Heart left ventricle (tissue), 16 donors: ENCODE measurements around the gene CERS5. TPM values are rescaled to one million over a fixed set of nuclear protein-coding genes. Genes with fewer than 3 reads are reported as not detected.
A peak's percentile ranks its signal among the peaks of the same experiment; 100 is the strongest.

ENCODE experiments used
- ATAC-seq, 4 donors: fragments of 200-7000 bp; cut with Tn5 transposase; one replicate each; pipeline ENCODE4 v1.9.1; 2020 to 2022; ENCODE audit warnings: moderate library complexity in 4 of 4, mild to moderate bottlenecking in 3 of 4, moderate number of reproducible peaks in 1 of 4
- DNase-seq, 5 donors: peaks; one replicate each; pipeline ENCODE4 v3.0.0-alpha.2; 2020
- H3K27ac ChIP-seq, 12 donors: fragments of 200-600 bp; sonication (generic) in 4 of 12; one replicate each; pipeline versions ENCODE4 v1.5.0 to v1.8.0; 2016 to 2022; ENCODE audit warnings: mild to moderate bottlenecking in 2 of 12
- H3K27me3 ChIP-seq, 9 donors: fragments of 200-600 bp; sonication (generic) in 2 of 9; one replicate each; pipeline versions ENCODE4 v1.5.1 to v1.8.0; 2016 to 2022; ENCODE audit warnings: mild to moderate bottlenecking in 3 of 9
- H3K36me3 ChIP-seq, 9 donors: fragments of 200-600 bp; sonication (generic) in 2 of 9; one replicate each; pipeline versions ENCODE4 v1.5.0 to v1.8.0; 2018 to 2022; ENCODE audit warnings: mild to moderate bottlenecking in 2 of 9
- H3K4me1 ChIP-seq, 12 donors: fragments of 200-600 bp; sonication (generic) in 4 of 12; one replicate each; pipeline versions ENCODE4 v1.5.0 to v1.8.0; 2016 to 2022; ENCODE audit warnings: mild to moderate bottlenecking in 3 of 12
- H3K4me3 ChIP-seq, 12 donors: fragments of 200-600 bp; sonication (generic) in 4 of 12; one replicate each; pipeline versions ENCODE4 v1.5.0 to v1.8.0; 2017 to 2022; ENCODE audit warnings: mild to moderate bottlenecking in 9 of 12, moderate library complexity in 4 of 12
- H3K9me3 ChIP-seq, 12 donors: fragments of 200-600 bp; sonication (generic) in 4 of 12; one replicate each; pipeline versions ENCODE4 v1.5.0 to v1.8.0; 2016 to 2022; ENCODE audit warnings: mild to moderate bottlenecking in 1 of 12
- CTCF ChIP-seq, 12 donors: fragments of 200-600 bp; sonication (generic) in 4 of 12; IDR thresholded peaks; one replicate each; pipeline versions ENCODE4 v1.5.0 to v1.8.0; 2018 to 2022; ENCODE audit warnings: antibody characterized with exemption in 12 of 12, mild to moderate bottlenecking in 5 of 12
- POLR2A ChIP-seq, 2 donors: fragments of 450-650 bp; IDR thresholded peaks; one replicate each; pipeline ENCODE4 v1.6.1; 2017; ENCODE audit warnings: antibody characterized with exemption in 2 of 2, mild to moderate bottlenecking in 2 of 2, moderate library complexity in 2 of 2
- WGBS, 4 donors: extraction: QIAGEN DNeasy Blood & Tissue Kit in 2 of 4; methylation state at CpG; one replicate each; pipeline versions ENCODE4 v1.1.5 to v1.1.7; 2013 to 2018; 5-methylcytosine and 5-hydroxymethylcytosine counted together
- intact Hi-C, 10 donors: fragments of 100-400 bp; cut with DNase I; formaldehyde crosslinking; loops; one replicate each; pipeline versions ENCODE4 v1.11.1 to v1.14.2; 2022
- polyA plus RNA-seq, 2 donors: library from polyadenylated mRNA; stranded (reverse); fragments of 200-250 nt; gene quantifications; one replicate each; pipeline ENCODE4 v1.2.3, GENCODE V29; 2013
- total RNA-seq, 9 donors: library from RNA; depleted of rRNA in 2 of 9; stranded (reverse); fragments of >200 nt in 2 of 9; fragmentation: NEBNext Ultra II Directional in 3 of 9; extraction: Animal tissue kit (Norgen Biotek cat#: 25700) in 3 of 9; gene quantifications; one replicate each; pipeline versions ENCODE4 v1.1.0 to v1.2.4, GENCODE V29; 2016 to 2023
- donor health status: ischemic (EF 13 %, LVEDD 7.1; RV severe dilation, severe dysfunction).
- donor health status: healthy with polysubstance abuse.
- donor health status: DM: no; HTN: yes; CAD: no.
- donor health status: DM: no; HTN: no; CAD: no.
- donor health status: ischemic (EF 25% LVEDD 6.9; RV normal size, moderate dysfunction).
- donor health status: ischemic (EF 25% LVEDD 5.7; RV mildly dilated, moderate dysfunction).
- donor health status: healthy.
- donor health status: DM: yes; HTN: yes; CAD: no.
- donor health status: ischemic (EF 35%, LVEDD 5.7; RV mildly dilated, moderate dysfunction).
- donor health status: nonischemic (EF 11% LVEDD 7.7; RV severe dilation, severe dysfunction).
- donor health status: DM: yes; HTN: yes; CAD: no.
- donor health status: PGD.
- donor health status: ischemic (EF 29% LVEDD 5.4; RV normal size, mild dysfunction).
- donor health status: nonischemic (EF 23%, LVEDD 6.1; RV moderate dilation, normal function).

Gene CERS5
- total and polyA plus RNA-seq, 11 donors, result 6.8 to 28.4 (median 11.7) TPM

DNA sequence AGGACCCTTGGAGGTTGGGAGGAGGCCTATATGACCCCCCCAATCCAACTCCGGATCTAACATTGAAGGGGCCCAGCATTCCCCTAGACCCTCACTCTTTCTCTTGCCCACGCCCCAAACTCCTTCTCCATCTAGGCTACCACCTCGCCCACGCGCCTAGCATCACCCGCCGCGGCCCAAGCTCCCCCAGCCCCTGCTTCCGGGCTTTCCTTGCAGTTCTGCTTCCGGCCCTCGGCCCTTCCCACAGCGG, 445 bp downstream of the CERS5 start:
- H3K9me3 ChIP-seq, result peaks cover 0 to 9% (median 0%) of the 10 kb centered on the region in 12 donors
- peak overlapping the region; percentile 55 to 97 (median 92) for H3K27ac ChIP-seq
- H3K27me3 ChIP-seq, result no peaks in the 10 kb centered on the region
- TF ChIP-seq POLR2A (IDR thresholded peaks at IDR 0.05) (no peak), CTCF (IDR thresholded peaks at IDR 0.05) (no peak)
- 0 to 1% (median 1%) methylated on average over 12 of the region's 12 CpGs for WGBS, 4 donors
- intact Hi-C loops, result loop anchor here in 7 of 10 donors (1.0 to 10.0 kb wide), 5 partner anchors 52 to 82 kb away; partner anchors contain the start of genes COX14 (in 3 of the 7) and SMARCD1 (in 1 of the 7)
- peak in 1 of 4 donors; percentile 35 for ATAC-seq
- H3K36me3 ChIP-seq, result no peaks in the 10 kb centered on the region
- peaks cover 0 to 18% (median 10%) of the 10 kb centered on the region in 12 donors for H3K4me1 ChIP-seq
- peak overlapping the region; percentile 61 to 100 (median 92) for H3K4me3 ChIP-seq
- peak in 2 of 5 donors; percentile 48 to 58 for DNase-seq

GRCh38 chr12:50164963-50165362, 2.2 kb downstream of the CERS5 start:
- intact Hi-C loops, result loop anchor here in 2 of 10 donors (10.0 kb wide), 1 partner anchor 50 kb away; the partner anchor contains the start of gene COX14 (in 2 of the 2)
- 94 to 96% (median 96%) methylated on average over 19 to 20 of the region's 20 CpGs for WGBS, 4 donors
- no peak for ATAC-seq

GRCh38 chr12:50162230-50162629, 4.9 kb downstream of the CERS5 start:
- Histone ChIP-seq H3K9me3 (no peaks in the 10 kb centered on the region), H3K27me3 (no peaks in the 10 kb centered on the region), H3K27ac (no peak overlapping the region), H3K4me1 (peaks cover 0 to 20% (median 9%) of the 10 kb centered on the region in 12 donors), H3K4me3 (no peak overlapping the region), H3K36me3 (peaks cover 0 to 3% (median 0%) of the 10 kb centered on the region in 9 donors)
- 80 to 87% (median 84%) methylated on average over 2 of the region's 2 CpGs for WGBS, 4 donors
- TF ChIP-seq CTCF (IDR thresholded peaks at IDR 0.05) (no peak), POLR2A (IDR thresholded peaks at IDR 0.05) (no peak)
- no peak for DNase-seq
- intact Hi-C loops, result loop anchor here in 2 of 10 donors (10.0 kb wide), 1 partner anchor 47 kb away; the partner anchor contains the start of gene COX14 (in 2 of the 2)
- ATAC-seq, result no peak

More at GRCh38 chr12:50164963-50165362, 2.2 kb downstream of the CERS5 start:
- Histone ChIP-seq H3K4me1 (peaks cover 0 to 25% (median 10%) of the 10 kb centered on the region in 12 donors), H3K27ac (no peak overlapping the region), H3K4me3 (no peak overlapping the region), H3K36me3 (no peaks in the 10 kb centered on the region), H3K9me3 (peaks cover 0 to 6% (median 0%) of the 10 kb centered on the region in 12 donors), H3K27me3 (no peaks in the 10 kb centered on the region)
- TF ChIP-seq POLR2A (IDR thresholded peaks at IDR 0.05) (no peak), CTCF (IDR thresholded peaks at IDR 0.05) (no peak)
- no peak for DNase-seq

DNA sequence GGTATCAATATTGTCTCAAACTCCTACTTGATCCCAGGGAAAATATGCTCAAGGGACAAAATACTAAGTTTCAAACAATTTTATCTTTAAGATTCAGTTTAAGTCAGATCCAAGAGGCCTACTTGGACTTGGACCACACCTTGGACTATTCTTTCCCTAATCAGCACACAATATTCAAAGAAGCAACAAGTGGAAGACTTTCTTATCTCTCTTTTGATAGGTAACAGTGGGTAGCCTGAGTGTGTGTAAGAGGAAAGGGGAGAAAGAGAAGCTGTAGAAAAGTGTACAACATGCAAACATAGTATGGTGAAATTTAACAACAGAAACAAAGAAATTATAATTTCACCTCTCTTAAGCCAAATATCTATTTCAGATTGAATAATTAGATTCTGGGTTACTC, 6.5 kb downstream of the CERS5 start:
- H3K4me3 ChIP-seq, result no peak overlapping the region
- intact Hi-C loops, result loop anchor here in 2 of 10 donors (10.0 kb wide), 1 partner anchor 46 kb away; the partner anchor contains the start of gene COX14 (in 2 of the 2)

More for the DNA sequence above, 6.5 kb downstream of the CERS5 start:
- Histone ChIP-seq H3K27ac (no peak overlapping the region), H3K9me3 (no peaks in the 10 kb centered on the region), H3K36me3 (peaks cover 0 to 3% (median 0%) of the 10 kb centered on the region in 9 donors), H3K4me1 (peaks cover 0 to 11% (median under 1%) of the 10 kb centered on the region in 12 donors), H3K27me3 (no peaks in the 10 kb centered on the region)
- no peak for ATAC-seq
- no peak for TF ChIP-seq CTCF (IDR thresholded peaks at IDR 0.05)
- no peak for TF ChIP-seq POLR2A (IDR thresholded peaks at IDR 0.05)
- no peak for DNase-seq
